Myocyte (in vitro differentiated cells): ENCODE measurements around the gene DYNLRB1. TPM values are rescaled to one million over a fixed set of nuclear protein-coding genes. Genes with fewer than 3 reads are reported as not detected.
A peak's percentile ranks its signal among the peaks of the same experiment; 100 is the strongest.

ENCODE experiments used
- DNase-seq: peaks from one replicate; pipeline ENCODE4 v3.0.0-alpha.2; 2012; ENCODE audit warnings: low read depth
- total RNA-seq: library from RNA; depleted of rRNA; stranded (reverse); fragments of >200 nt; gene quantifications from 2 replicates; pipeline ENCODE4 v1.2.3, GENCODE V29; 2014

Gene DYNLRB1
- total RNA-seq, 1 donor from 2014 or later: 225 TPM

GRCh38 chr20:34577061-34577460, 60.8 kb downstream of the DYNLRB1 start:
- DNase-seq: no peak

- no peak for DNase-seq
These were observed 61.8 kb downstream of the DYNLRB1 start for GRCh38 chr20:34578025-34578424.

GRCh38 chr20:34578521-34578920, 62.3 kb downstream of the DYNLRB1 start:
- DNase-seq: peak; percentile 29

GRCh38 chr20:34579191-34579978, 63.2 kb downstream of the DYNLRB1 start:
- DNase-seq: peak; percentile 86

DNA sequence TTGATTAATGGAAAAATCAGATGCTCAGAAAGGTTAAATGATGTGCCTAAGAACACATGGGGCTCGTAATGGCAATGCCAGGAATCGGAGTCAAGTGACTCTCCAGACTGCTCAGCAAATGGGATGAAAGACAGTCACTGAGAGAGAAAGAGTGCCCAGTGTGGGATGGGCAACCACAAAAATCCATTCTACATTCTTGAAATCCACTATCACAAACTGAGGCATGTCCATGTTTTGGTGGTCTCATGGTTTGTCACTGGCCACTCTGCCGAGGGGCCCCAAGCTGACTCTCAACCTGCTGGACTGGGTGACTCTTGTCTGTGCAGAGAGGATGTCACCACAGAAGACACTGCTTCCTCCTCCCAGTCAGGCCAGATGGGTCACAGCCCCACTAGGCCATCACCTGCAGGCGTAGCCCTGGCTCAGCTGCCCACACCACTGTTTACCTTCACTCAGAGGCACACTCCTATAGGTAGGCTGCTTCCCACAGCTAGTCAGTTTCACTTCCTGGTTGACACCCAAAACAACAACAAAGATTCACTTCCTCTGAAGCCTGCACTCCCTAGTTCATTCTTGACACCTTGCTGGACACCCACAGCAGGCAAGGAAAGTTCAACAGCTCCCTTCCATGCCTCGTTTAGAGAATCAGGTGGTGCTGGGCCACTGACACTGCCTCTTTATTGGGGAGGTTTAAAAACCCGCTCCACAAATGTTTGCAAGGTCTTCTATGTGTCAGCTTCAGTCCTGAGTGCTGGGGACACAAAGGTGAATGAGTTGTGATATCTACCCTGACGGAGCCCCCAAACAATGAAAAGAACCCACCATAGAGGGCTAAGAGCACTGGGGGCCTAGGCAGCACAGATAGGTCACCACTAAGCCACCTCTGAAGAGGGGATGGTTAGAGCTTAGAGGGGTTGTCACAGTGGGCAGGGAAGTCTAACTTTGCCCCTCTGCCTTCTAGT, 64.0 kb downstream of the DYNLRB1 start:
- DNase-seq: peak; percentile 76

- peak; percentile 28 for DNase-seq
These were observed 65.3 kb downstream of the DYNLRB1 start for GRCh38 chr20:34581341-34582184.

GRCh38 chr20:34582221-34582620, 66.0 kb downstream of the DYNLRB1 start:
- no peak for DNase-seq

DNA sequence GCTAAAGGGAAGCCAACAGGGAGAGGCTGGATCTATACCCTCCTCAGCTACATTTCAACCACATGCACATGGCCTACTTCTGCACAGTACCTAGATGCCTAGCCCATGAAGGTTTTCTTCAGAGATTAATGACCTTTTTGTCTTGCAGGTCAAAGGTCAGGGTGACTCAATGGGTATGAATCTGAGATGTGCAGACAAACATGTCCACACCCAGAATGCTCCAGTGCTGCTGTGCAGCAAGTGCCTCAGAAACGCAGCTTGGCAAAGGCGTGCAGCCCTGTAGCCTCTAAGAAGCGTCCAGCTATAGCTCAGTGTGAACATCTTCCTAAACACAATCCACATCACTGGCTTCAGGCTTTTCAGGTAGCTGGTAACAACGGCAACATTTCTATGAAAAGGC, 66.7 kb downstream of the DYNLRB1 start:
- no peak for DNase-seq

GRCh38 chr20:34583544-34583943, 67.3 kb downstream of the DYNLRB1 start:
- peak; percentile 66 for DNase-seq

DNA sequence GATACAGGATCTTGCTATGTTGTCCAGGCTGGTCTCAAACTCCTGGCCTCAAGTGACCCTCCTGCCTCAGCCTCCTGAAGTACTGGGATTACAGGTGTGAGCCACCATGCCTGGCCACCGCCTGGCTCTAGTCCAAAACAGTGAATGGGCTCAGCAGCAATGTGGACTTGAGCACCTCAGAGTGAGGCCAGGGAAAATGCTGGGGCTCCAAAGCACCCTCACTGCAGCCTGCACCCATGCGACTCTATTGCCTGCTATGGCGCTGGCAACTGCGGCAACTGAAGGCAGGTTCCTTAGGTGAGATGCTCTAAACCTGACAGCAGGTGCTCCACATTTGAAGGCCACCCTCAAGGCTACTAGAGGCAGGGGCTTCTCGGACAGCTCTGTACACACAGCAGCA, 68.8 kb downstream of the DYNLRB1 start:
- DNase-seq: no peak

- no peak for DNase-seq
These were observed 70.4 kb downstream of the DYNLRB1 start for GRCh38 chr20:34586488-34587163.

Other genes starting within 250 kb of the DYNLRB1 start
- gene AHCY, start 213.1 kb upstream of the DYNLRB1 start, total RNA-seq: 161 and 173 TPM in 2 replicates
- 51.5 and 63.7 TPM in 2 replicates for gene ITCH, start 153.1 kb upstream of the DYNLRB1 start, total RNA-seq
- gene MAP1LC3A, start 42.3 kb downstream of the DYNLRB1 start, total RNA-seq: 104 and 107 TPM in 2 replicates
- gene PIGU, start 160.7 kb downstream of the DYNLRB1 start, total RNA-seq: 24.4 and 27.0 TPM in 2 replicates
- 30.6 and 51.7 TPM in 2 replicates for gene TP53INP2, start 187.9 kb downstream of the DYNLRB1 start, total RNA-seq